Amniotic stem cell (primary cell): Measurements from ENCODE around the gene FABP6.
"Not testable (repeated sequence)": the region's sequence is repeated elsewhere in the genome, so short reads cannot be mapped to it uniquely, and the experiment has no call there.

Source experiments
- DNase-seq: peaks from one replicate; lab custom pipeline; 2025; lab: John Stamatoyannopoulos, UW

The FABP6 gene

GRCh38 chr5:160229190-160229742 lies at the start of gene FABP6:
Gene FABP6 (plus strand): TSS chr5:160229506. CDS start chr5:160229558, 52 bp downstream.
- DNase-seq = no peak

- DNase-seq = no peak
Observed at GRCh38 chr5:160180931-160181330, 48.4 kb upstream of the FABP6 start.

- no peak for DNase-seq
Observed at GRCh38 chr5:160181965-160182622, 47.2 kb upstream of the FABP6 start.

GRCh38 chr5:160183075-160183474 lies 46.2 kb upstream of the FABP6 start:
- no peak for DNase-seq

- DNase-seq = no peak
Observed at GRCh38 chr5:160185626-160186360, 43.5 kb upstream of the FABP6 start.

- DNase-seq = no peak
Observed at GRCh38 chr5:160186480-160186879, 42.8 kb upstream of the FABP6 start.

- DNase-seq = no peak
Observed at GRCh38 chr5:160187091-160187490, 42.2 kb upstream of the FABP6 start.

GRCh38 chr5:160188141-160189015 lies 40.9 kb upstream of the FABP6 start:
- peak; percentile 55 for DNase-seq

GRCh38 chr5:160192424-160192823 lies 36.9 kb upstream of the FABP6 start:
- no peak for DNase-seq

GRCh38 chr5:160193076-160193475 lies 36.2 kb upstream of the FABP6 start:
- DNase-seq = not testable (repeated sequence)

- not testable (repeated sequence) for DNase-seq
Observed at GRCh38 chr5:160193790-160194189, 35.5 kb upstream of the FABP6 start.

GRCh38 chr5:160197341-160198144 lies 31.8 kb upstream of the FABP6 start:
- no peak for DNase-seq

GRCh38 chr5:160198146-160198545 lies 31.2 kb upstream of the FABP6 start:
- no peak for DNase-seq

- DNase-seq = no peak
Observed at GRCh38 chr5:160198841-160199409, 30.4 kb upstream of the FABP6 start.

- peak; percentile 12 for DNase-seq
Observed at GRCh38 chr5:160199410-160199911, 29.8 kb upstream of the FABP6 start.

GRCh38 chr5:160207061-160207460 lies 22.2 kb upstream of the FABP6 start:
- no peak for DNase-seq

GRCh38 chr5:160209917-160210316 lies 19.4 kb upstream of the FABP6 start:
- DNase-seq = no peak

GRCh38 chr5:160210606-160211005 lies 18.7 kb upstream of the FABP6 start:
- DNase-seq = no peak

- DNase-seq = no peak
Observed at GRCh38 chr5:160211352-160211751, 18.0 kb upstream of the FABP6 start.

- DNase-seq = no peak
Observed at GRCh38 chr5:160213537-160213936, 15.8 kb upstream of the FABP6 start.

GRCh38 chr5:160219356-160219755 lies 9.9 kb upstream of the FABP6 start:
- DNase-seq = no peak
